ENCODE measurements around the gene SOHLH1. TPM values are rescaled to one million over a fixed set of nuclear protein-coding genes. Genes with fewer than 3 reads are reported as not detected.

SOHLH1 gene
- total RNA-seq, 1 experiment from 2014 or later, result not detected

- no peaks in the 10 kb centered on the region for H3K9me3 Mint-ChIP-seq (ENCODE audit: unreplicated experiment)
- POLR2A ChIA-PET, result interaction anchor here (0.6 kb wide), 1 partner anchor 443 kb away, joined by 3 read pairs; no protein-coding TSS in a partner anchor
- peaks cover 19% of the 10 kb centered on the region for H3K27me3 Mint-ChIP-seq (ENCODE audit: insufficient read depth, unreplicated experiment)
- TF ChIP-seq CTCF (IDR thresholded peaks at IDR 0.05; ENCODE audit: unreplicated experiment), result no peak
- no peak within 1 kb of the TSS for H3K27ac Mint-ChIP-seq (ENCODE audit: low read depth, unreplicated experiment)
- no peaks in the 10 kb centered on the region for H3K36me3 Mint-ChIP-seq (ENCODE audit: insufficient read depth, unreplicated experiment)
- intact Hi-C loops (cut with micrococcal nuclease), result no loop called here
- no peak within 1 kb of the TSS for H3K4me3 Mint-ChIP-seq (ENCODE audit: unreplicated experiment)
- peak; percentile 38 for DNase-seq (ENCODE audit: unreplicated experiment)
- BruUV-seq (replicated peaks), result no TSS peak
- CTCF ChIA-PET, result interaction anchor here (0.5 kb wide), 1 partner anchor 26 kb away, joined by 3 read pairs; no protein-coding TSS in a partner anchor
- H3K4me1 Mint-ChIP-seq (ENCODE audit: insufficient read depth, unreplicated experiment), result no peaks in the 10 kb centered on the region
Measured at GRCh38 chr9:135662758-135663450, 36.4 kb downstream of the SOHLH1 start, which contains the start of gene LCN9. TSS of gene LCN9 (plus strand) at chr9:135663309. CDS start at chr9:135663322, 13 bp downstream.

GRCh38 chr9:135661816-135662560 lies 37.3 kb downstream of the SOHLH1 start:
- CTCF ChIA-PET, result no interaction called here

DNA sequence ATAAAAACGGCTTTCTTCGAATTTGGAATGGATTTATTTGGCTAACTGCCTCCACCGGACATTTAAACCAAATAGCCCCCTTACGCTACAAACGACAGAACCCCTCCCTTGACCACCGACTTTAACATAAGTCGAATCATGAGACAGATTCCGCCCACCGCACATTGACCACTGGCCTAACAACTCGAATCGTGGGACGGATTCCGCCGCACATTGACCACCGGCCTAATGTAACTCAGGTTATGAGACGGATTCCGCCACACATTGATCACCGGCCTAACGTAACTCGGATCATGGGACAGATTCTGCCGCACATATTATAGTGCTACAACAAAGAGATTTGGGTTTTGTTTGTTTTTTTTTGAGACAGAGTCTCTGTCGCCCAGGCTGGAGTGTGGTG lies 38.9 kb downstream of the SOHLH1 start:
- Mint-ChIP-seq H3K36me3 (ENCODE audit: insufficient read depth, unreplicated experiment) (no peaks in the 10 kb centered on the region), H3K27me3 (ENCODE audit: insufficient read depth, unreplicated experiment) (peaks cover 12% of the 10 kb centered on the region), H3K9me3 (ENCODE audit: unreplicated experiment) (no peaks in the 10 kb centered on the region), H3K27ac (ENCODE audit: low read depth, unreplicated experiment) (no peak overlapping the region), H3K4me1 (ENCODE audit: insufficient read depth, unreplicated experiment) (no peaks in the 10 kb centered on the region), H3K4me3 (ENCODE audit: unreplicated experiment) (no peak overlapping the region)
- BruUV-seq (replicated peaks), result no TSS peak
- no peak for TF ChIP-seq CTCF (IDR thresholded peaks at IDR 0.05; ENCODE audit: unreplicated experiment)
- DNase-seq (ENCODE audit: unreplicated experiment), result no peak
- intact Hi-C loops (cut with micrococcal nuclease), result no loop called here
- ChIA-PET CTCF (no interaction called here), POLR2A (no interaction called here)

More at GRCh38 chr9:135661816-135662560, 37.3 kb downstream of the SOHLH1 start:
- Mint-ChIP-seq H3K4me1 (ENCODE audit: insufficient read depth, unreplicated experiment) (no peaks in the 10 kb centered on the region), H3K27ac (ENCODE audit: low read depth, unreplicated experiment) (no peak overlapping the region), H3K4me3 (ENCODE audit: unreplicated experiment) (no peak overlapping the region), H3K27me3 (ENCODE audit: insufficient read depth, unreplicated experiment) (peaks cover 19% of the 10 kb centered on the region), H3K36me3 (ENCODE audit: insufficient read depth, unreplicated experiment) (no peaks in the 10 kb centered on the region), H3K9me3 (ENCODE audit: unreplicated experiment) (no peaks in the 10 kb centered on the region)
- no peak for TF ChIP-seq CTCF (IDR thresholded peaks at IDR 0.05; ENCODE audit: unreplicated experiment)
- no peak for DNase-seq (ENCODE audit: unreplicated experiment)
- POLR2A ChIA-PET, result no interaction called here
- BruUV-seq (replicated peaks), result no TSS peak
- intact Hi-C loops (cut with micrococcal nuclease), result no loop called here

GRCh38 chr9:135659252-135659651 lies 40.0 kb downstream of the SOHLH1 start:
- CTCF ChIA-PET, result no interaction called here
- H3K36me3 Mint-ChIP-seq (ENCODE audit: insufficient read depth, unreplicated experiment), result no peaks in the 10 kb centered on the region
- BruUV-seq (replicated peaks), result no TSS peak
- H3K4me3 Mint-ChIP-seq (ENCODE audit: unreplicated experiment), result no peak overlapping the region
- no peaks in the 10 kb centered on the region for H3K4me1 Mint-ChIP-seq (ENCODE audit: insufficient read depth, unreplicated experiment)
- no peak for TF ChIP-seq CTCF (IDR thresholded peaks at IDR 0.05; ENCODE audit: unreplicated experiment)
- no peaks in the 10 kb centered on the region for H3K9me3 Mint-ChIP-seq (ENCODE audit: unreplicated experiment)
- H3K27me3 Mint-ChIP-seq (ENCODE audit: insufficient read depth, unreplicated experiment), result peaks cover 20% of the 10 kb centered on the region
- intact Hi-C loops (cut with micrococcal nuclease), result no loop called here
- no peak overlapping the region for H3K27ac Mint-ChIP-seq (ENCODE audit: low read depth, unreplicated experiment)
- no peak for DNase-seq (ENCODE audit: unreplicated experiment)
- POLR2A ChIA-PET, result no interaction called here
